NCI-H128 (cell line): ENCODE measurements around the gene IL6ST.

ENCODE experiments used
- DNase-seq: peaks from one replicate; lab custom pipeline; 2025; ENCODE audit not compliant: unreplicated experiment; lab: John Stamatoyannopoulos, UW

Gene IL6ST

DNA sequence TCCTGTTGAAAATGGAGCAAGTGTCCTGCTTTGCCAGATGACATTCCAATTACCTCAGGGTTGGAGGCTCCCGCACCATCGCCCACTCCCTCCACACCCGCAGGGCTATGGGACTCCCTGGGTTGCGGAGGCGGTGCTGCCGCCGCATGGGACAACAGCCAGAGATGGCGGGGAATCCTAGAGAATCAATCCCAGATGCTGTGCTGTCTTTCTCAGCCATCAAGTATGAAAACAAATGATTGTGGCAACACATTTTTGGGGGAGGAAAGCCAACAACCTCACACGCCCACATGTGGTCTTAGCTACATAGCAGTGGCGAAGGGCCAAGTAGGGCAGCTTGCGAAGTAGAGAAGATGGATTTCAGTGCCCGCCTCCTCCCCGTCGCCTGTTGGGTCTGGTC, 96.9 kb downstream of the IL6ST start:
- no peak for DNase-seq

DNA sequence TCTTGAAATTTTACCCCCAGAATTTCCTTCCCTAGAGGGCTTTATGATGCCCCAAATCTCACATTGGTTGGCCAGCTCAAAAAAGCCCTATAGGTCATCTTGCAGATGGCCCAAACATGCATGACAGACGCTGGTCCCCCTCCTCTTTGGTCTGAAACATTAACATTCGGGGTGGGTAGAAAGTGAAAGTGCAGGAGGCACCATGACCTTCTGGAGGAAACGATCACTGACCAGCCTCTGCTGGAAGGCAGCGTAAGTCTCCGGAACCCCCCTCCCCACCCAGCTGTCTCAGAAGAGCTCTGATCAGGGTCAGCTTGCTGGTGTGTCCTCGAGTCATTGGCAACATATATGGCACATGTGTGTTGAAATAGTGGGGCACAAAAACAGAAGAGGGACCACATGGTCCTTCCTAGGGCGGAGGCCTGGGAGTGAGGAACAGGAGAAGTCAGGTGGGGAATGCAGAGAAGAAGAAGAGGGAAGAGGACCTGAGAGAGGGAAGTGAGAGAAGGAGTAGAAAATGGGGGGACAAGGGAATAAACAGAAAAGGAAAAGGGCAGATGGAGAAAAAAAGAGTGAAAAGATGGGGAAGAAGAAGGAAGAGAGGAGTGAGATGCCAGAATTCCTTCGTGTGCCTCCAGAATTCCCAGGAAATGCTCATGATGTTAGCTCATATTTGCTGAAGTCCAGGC, 97.4 kb downstream of the IL6ST start:
- no peak for DNase-seq

GRCh38 chr5:55896663-55897062, 98.1 kb downstream of the IL6ST start:
- no peak for DNase-seq

- no peak for DNase-seq
Measured at GRCh38 chr5:55896238-55896637, 98.5 kb downstream of the IL6ST start.

GRCh38 chr5:55895346-55895745, 99.4 kb downstream of the IL6ST start:
- DNase-seq, result no peak

GRCh38 chr5:55894135-55894534, 100.6 kb downstream of the IL6ST start:
- no peak for DNase-seq

DNA sequence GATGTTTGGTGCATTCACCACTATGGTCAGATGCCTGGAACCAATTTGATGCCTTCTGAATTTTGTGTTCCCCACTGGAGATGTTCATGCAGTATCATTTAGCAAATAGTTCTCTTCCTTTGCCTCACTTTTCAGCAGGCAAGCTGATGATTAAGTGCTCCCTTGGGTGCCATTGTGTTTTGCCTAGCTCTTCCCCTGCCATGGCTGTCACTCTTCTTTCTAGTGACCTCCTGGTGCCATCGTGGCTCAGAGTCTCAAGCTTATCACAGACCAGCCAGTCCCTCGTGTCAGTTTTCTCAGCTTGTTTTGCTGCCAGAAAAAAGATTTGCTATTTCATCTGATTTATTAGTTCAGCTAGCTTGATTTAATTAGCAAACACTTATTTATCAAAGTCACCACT, 102.3 kb downstream of the IL6ST start:
- no peak for DNase-seq

DNA sequence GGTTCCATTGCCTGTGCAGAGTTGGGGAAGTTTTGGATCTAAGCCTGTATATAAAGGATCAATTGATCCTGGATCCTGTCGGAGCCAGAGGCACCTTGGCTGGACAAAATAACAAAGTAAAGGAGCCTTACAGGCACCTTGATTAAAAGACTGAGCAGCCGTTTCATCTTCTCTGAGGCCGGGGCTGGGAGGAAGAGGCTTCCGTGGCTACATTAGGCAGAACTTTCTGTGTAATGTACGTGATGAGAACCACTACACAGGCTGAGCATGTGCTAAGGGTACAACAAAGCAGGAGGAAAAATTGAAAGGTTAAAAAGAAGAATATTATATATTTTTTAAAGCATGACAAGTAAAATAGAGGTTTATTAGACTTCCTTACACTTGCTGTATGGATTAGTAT, 106.6 kb downstream of the IL6ST start:
- DNase-seq, result no peak

- DNase-seq, result no peak
Measured at GRCh38 chr5:55885359-55885758, 109.4 kb downstream of the IL6ST start.
